Measurements from ENCODE around the gene ARVCF. TPM values are rescaled to one million over a fixed set of nuclear protein-coding genes. Genes with fewer than 3 reads are reported as not detected.

ARVCF gene
- total and polyA plus RNA-seq, 9 of the 15 experiments (the other 6 are each of a cell fraction or from before 2014, with no cell fraction given) = 0.03 to 97.4 (median 15.6) TPM

DNA sequence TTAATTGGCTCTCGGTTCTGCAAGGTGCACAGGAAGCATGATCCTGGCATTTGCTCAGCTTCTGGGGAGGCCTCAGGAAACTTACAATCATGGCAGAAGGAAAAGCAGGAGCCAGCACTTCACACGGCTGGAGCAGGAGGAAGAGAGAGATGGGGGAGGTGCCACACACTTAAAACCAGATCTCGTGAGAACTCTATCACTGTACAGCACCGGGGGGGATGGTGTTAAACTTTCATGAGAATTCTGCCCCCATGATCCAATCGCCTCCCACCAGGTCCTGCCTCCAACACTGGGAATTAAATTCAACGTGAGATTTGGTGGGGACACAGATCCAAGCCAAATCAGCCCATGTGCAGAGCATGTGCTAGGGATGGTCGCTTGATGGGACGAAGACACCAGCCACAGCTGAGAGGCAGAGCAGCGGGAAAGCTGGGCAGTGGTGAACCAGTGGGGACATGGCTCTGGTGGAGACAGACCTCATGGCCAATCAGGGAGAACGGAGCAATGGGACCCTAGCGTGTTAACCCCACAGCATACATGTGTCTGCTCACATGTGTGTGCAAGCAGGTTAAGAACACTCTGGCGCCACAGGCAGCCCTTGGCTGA, 10.5 kb upstream of the ARVCF start (continued):
- no peak for TF ChIP-seq KAT7 (CRISPR knock-in tag; IDR thresholded peaks at IDR 0.05; ENCODE audit: borderline replicate concordance)
- TF ChIP-seq, protein P1, sequence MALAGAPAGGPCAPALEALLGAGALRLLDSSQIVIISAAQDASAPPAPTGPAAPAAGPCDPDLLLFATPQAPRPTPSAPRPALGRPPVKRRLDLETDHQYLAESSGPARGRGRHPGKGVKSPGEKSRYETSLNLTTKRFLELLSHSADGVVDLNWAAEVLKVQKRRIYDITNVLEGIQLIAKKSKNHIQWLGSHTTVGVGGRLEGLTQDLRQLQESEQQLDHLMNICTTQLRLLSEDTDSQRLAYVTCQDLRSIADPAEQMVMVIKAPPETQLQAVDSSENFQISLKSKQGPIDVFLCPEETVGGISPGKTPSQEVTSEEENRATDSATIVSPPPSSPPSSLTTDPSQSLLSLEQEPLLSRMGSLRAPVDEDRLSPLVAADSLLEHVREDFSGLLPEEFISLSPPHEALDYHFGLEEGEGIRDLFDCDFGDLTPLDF (CRISPR knock-in tag; IDR thresholded peaks at IDR 0.05) = peak; percentile 94
- TF ChIP-seq, protein P2, sequence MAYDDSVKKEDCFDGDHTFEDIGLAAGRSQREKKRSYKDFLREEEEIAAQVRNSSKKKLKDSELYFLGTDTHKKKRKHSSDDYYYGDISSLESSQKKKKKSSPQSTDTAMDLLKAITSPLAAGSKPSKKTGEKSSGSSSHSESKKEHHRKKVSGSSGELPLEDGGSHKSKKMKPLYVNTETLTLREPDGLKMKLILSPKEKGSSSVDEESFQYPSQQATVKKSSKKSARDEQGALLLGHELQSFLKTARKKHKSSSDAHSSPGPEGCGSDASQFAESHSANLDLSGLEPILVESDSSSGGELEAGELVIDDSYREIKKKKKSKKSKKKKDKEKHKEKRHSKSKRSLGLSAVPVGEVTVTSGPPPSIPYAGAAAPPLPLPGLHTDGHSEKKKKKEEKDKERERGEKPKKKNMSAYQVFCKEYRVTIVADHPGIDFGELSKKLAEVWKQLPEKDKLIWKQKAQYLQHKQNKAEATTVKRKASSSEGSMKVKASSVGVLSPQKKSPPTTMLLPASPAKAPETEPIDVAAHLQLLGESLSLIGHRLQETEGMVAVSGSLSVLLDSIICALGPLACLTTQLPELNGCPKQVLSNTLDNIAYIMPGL (CRISPR knock-in tag; IDR thresholded peaks at IDR 0.05) = peak; percentile 95
- TF ChIP-seq CHD2 (IDR thresholded peaks at IDR 0.05; ENCODE audit: low read depth, low read length) = peak; percentile 90
- TF ChIP-seq CHD1 (IDR thresholded peaks at IDR 0.05; ENCODE audit: low read length) = peak; percentile 70
- no peak; the same call in 1 of the 2 replicates for TF ChIP-seq ZNF212 (CRISPR knock-in tag; IDR thresholded peaks at IDR 0.05)
- peak; percentile 12; the same call in 1 of the 2 replicates for TF ChIP-seq ZNF165 (CRISPR knock-in tag; IDR thresholded peaks at IDR 0.05; ENCODE audit: borderline replicate concordance)
- no peak for TF ChIP-seq IRF2 (CRISPR knock-in tag; IDR thresholded peaks at IDR 0.05)
- TF ChIP-seq, protein P3, sequence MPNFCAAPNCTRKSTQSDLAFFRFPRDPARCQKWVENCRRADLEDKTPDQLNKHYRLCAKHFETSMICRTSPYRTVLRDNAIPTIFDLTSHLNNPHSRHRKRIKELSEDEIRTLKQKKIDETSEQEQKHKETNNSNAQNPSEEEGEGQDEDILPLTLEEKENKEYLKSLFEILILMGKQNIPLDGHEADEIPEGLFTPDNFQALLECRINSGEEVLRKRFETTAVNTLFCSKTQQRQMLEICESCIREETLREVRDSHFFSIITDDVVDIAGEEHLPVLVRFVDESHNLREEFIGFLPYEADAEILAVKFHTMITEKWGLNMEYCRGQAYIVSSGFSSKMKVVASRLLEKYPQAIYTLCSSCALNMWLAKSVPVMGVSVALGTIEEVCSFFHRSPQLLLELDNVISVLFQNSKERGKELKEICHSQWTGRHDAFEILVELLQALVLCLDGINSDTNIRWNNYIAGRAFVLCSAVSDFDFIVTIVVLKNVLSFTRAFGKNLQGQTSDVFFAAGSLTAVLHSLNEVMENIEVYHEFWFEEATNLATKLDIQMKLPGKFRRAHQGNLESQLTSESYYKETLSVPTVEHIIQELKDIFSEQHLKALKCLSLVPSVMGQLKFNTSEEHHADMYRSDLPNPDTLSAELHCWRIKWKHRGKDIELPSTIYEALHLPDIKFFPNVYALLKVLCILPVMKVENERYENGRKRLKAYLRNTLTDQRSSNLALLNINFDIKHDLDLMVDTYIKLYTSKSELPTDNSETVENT (CRISPR knock-in tag; IDR thresholded peaks at IDR 0.05) = peak; percentile 82
- TF ChIP-seq, protein P4, sequence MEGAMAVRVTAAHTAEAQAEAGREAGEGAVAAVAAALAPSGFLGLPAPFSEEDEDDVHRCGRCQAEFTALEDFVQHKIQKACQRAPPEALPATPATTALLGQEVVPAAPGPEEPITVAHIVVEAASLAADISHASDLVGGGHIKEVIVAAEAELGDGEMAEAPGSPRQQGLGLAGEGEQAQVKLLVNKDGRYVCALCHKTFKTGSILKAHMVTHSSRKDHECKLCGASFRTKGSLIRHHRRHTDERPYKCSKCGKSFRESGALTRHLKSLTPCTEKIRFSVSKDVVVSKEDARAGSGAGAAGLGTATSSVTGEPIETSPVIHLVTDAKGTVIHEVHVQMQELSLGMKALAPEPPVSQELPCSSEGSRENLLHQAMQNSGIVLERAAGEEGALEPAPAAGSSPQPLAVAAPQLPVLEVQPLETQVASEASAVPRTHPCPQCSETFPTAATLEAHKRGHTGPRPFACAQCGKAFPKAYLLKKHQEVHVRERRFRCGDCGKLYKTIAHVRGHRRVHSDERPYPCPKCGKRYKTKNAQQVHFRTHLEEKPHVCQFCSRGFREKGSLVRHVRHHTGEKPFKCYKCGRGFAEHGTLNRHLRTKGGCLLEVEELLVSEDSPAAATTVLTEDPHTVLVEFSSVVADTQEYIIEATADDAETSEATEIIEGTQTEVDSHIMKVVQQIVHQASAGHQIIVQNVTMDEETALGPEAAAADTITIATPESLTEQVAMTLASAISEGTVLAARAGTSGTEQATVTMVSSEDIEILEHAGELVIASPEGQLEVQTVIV (CRISPR knock-in tag; IDR thresholded peaks at IDR 0.05; ENCODE audit: borderline replicate concordance) = no peak
- no peak for TF ChIP-seq HMGN3 (IDR thresholded peaks at IDR 0.05; ENCODE audit: borderline replicate concordance, extremely low read depth, insufficient read length, low read depth, low read length)
- peak; percentile 63; the same call in 1 of the 2 replicates for TF ChIP-seq HDAC8 (tag; IDR thresholded peaks at IDR 0.05)
- TF ChIP-seq, protein P5, sequence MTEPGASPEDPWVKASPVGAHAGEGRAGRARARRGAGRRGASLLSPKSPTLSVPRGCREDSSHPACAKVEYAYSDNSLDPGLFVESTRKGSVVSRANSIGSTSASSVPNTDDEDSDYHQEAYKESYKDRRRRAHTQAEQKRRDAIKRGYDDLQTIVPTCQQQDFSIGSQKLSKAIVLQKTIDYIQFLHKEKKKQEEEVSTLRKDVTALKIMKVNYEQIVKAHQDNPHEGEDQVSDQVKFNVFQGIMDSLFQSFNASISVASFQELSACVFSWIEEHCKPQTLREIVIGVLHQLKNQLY (CRISPR knock-in tag; conservative IDR thresholded peaks at IDR 0.05) = peak in 1 of 2 experiments; percentile 98; a peak in 2 of 4 replicates
- peak; percentile 61; the same call in 1 of the 2 replicates for TF ChIP-seq ZKSCAN1 (IDR thresholded peaks at IDR 0.05; ENCODE audit: low read depth, low read length)
- TF ChIP-seq CBX3 (IDR thresholded peaks at IDR 0.05; ENCODE audit: borderline replicate concordance in 1 of 2, low read length in 2 of 2) = peak in 1 of 2 experiments; percentile 86; a peak in 1 of 3 replicates
- 0 out of 4 replicates have a peak, but pooled peaks of 1 of the 2 experiments have one; percentile 5 for TF ChIP-seq RCOR1 (IDR thresholded peaks at IDR 0.05; ENCODE audit: borderline replicate concordance in 1 of 2, low read depth in 2 of 2, low read length in 2 of 2)
- TF ChIP-seq CCAR2 (IDR thresholded peaks at IDR 0.05; ENCODE audit: low read depth, low read length) = no peak
- TF ChIP-seq CXXC5 (CRISPR knock-in tag; IDR thresholded peaks at IDR 0.05) = peak; percentile 36; the same call in 1 of the 2 replicates

All from K562 (cell line).